NCI-H187 (cell line): ENCODE data around the gene COL17A1.

Experiments
- DNase-seq, 2 experiments: peaks; one replicate each; lab custom pipeline; 2025; lab: John Stamatoyannopoulos, UW

The COL17A1 gene

GRCh38 chr10:104032144-104032775, 53.4 kb downstream of the COL17A1 start:
- no peak for DNase-seq

GRCh38 chr10:104031631-104032030, 54.0 kb downstream of the COL17A1 start:
- no peak for DNase-seq

GRCh38 chr10:104029521-104029860, 56.2 kb downstream of the COL17A1 start:
- no peak for DNase-seq

- no peak for DNase-seq
These were observed 56.7 kb downstream of the COL17A1 start for GRCh38 chr10:104028823-104029520.

GRCh38 chr10:104028146-104028545, 57.5 kb downstream of the COL17A1 start:
- no peak for DNase-seq

- DNase-seq: no peak
These were observed 58.9 kb downstream of the COL17A1 start for GRCh38 chr10:104026762-104027161.

GRCh38 chr10:104025524-104025923, 60.2 kb downstream of the COL17A1 start:
- DNase-seq: no peak

GRCh38 chr10:104022026-104022425, 63.7 kb downstream of the COL17A1 start:
- no peak for DNase-seq

- no peak for DNase-seq
These were observed 64.4 kb downstream of the COL17A1 start for GRCh38 chr10:104021246-104021645.

GRCh38 chr10:104020020-104020419, 65.7 kb downstream of the COL17A1 start:
- no peak for DNase-seq

- no peak for DNase-seq
These were observed 67.2 kb downstream of the COL17A1 start for GRCh38 chr10:104018471-104018870.

GRCh38 chr10:104016661-104017060, 69.0 kb downstream of the COL17A1 start:
- no peak for DNase-seq

- DNase-seq: no peak
These were observed 71.5 kb downstream of the COL17A1 start for GRCh38 chr10:104014176-104014575.

- DNase-seq: no peak
These were observed 72.2 kb downstream of the COL17A1 start for GRCh38 chr10:104013489-104013888.

GRCh38 chr10:104011904-104012303, 73.8 kb downstream of the COL17A1 start:
- DNase-seq: no peak

GRCh38 chr10:104005172-104005863, 80.4 kb downstream of the COL17A1 start:
- DNase-seq: no peak

- DNase-seq: no peak
These were observed 82.8 kb downstream of the COL17A1 start for GRCh38 chr10:104002911-104003310.

- DNase-seq: no peak
These were observed 86.9 kb downstream of the COL17A1 start for GRCh38 chr10:103998805-103999204.

GRCh38 chr10:103995134-103995533, 90.5 kb downstream of the COL17A1 start:
- DNase-seq: no peak

- DNase-seq: no peak
These were observed 94.1 kb downstream of the COL17A1 start for GRCh38 chr10:103991393-103992128.

GRCh38 chr10:103990531-103990930, 95.1 kb downstream of the COL17A1 start:
- no peak for DNase-seq

- no peak for DNase-seq
These were observed 95.6 kb downstream of the COL17A1 start for GRCh38 chr10:103990121-103990520.

- no peak for DNase-seq
These were observed 99.3 kb downstream of the COL17A1 start for GRCh38 chr10:103986360-103986759.
